AG10803 (cell line): ENCODE data around the gene MDM4.

Experiments used
- DNase-seq: peaks from one replicate; pipeline ENCODE4 v3.0.0; 2010; ENCODE audit warnings: low read depth
- H3K4me3 ChIP-seq: 2 replicates; pipeline ENCODE4 v1.5.1; 2011; ENCODE audit warnings: mild to moderate bottlenecking, low read length, control low read depth
- CTCF ChIP-seq: conservative IDR thresholded peaks from 2 replicates; pipeline ENCODE4 v1.5.1; 2011; ENCODE audit warnings: mild to moderate bottlenecking, low read length, control low read depth, inconsistent platforms

Gene MDM4

GRCh38 chr1:204600968-204601367, 84.8 kb downstream of the MDM4 start:
- TF ChIP-seq CTCF = 0 out of 2 replicates have a peak, but pooled peaks have one; percentile 6
- DNase-seq = no peak
- H3K4me3 ChIP-seq = no peak overlapping the region

GRCh38 chr1:204602111-204602579, 85.9 kb downstream of the MDM4 start:
- no peak for DNase-seq
- no peak for TF ChIP-seq CTCF
- no peak overlapping the region for H3K4me3 ChIP-seq

GRCh38 chr1:204602871-204603542, 86.8 kb downstream of the MDM4 start:
- no peak for DNase-seq
- H3K4me3 ChIP-seq = no peak overlapping the region
- TF ChIP-seq CTCF = no peak

- no peak for DNase-seq
- TF ChIP-seq CTCF = no peak
- H3K4me3 ChIP-seq = no peak overlapping the region
Measured at GRCh38 chr1:204605791-204606190, 89.6 kb downstream of the MDM4 start.
